GM19455 (cell line): ENCODE measurements around the gene COCH.
"Not testable (repeated sequence)": the region's sequence is repeated elsewhere in the genome, so short reads cannot be mapped to it uniquely, and the experiment has no call there.

Experiments used
- ATAC-seq: cut with Tn5 transposase; IDR thresholded peaks from one replicate; pipeline ENCODE4 v1.9.1; 2021; ENCODE audit not compliant: unreplicated experiment

Gene COCH

GRCh38 chr14:30921305-30921704 is 46.9 kb downstream of the COCH start:
- ATAC-seq = no peak

GRCh38 chr14:30921788-30922187 is 47.4 kb downstream of the COCH start:
- no peak for ATAC-seq

GRCh38 chr14:30925254-30925653 is 50.9 kb downstream of the COCH start:
- no peak for ATAC-seq

GRCh38 chr14:30928462-30928861 is 54.1 kb downstream of the COCH start:
- ATAC-seq = no peak

- not testable (repeated sequence) for ATAC-seq
Observed at GRCh38 chr14:30933937-30934336, 59.6 kb downstream of the COCH start.

GRCh38 chr14:30935445-30935844 is 61.1 kb downstream of the COCH start:
- ATAC-seq = no peak

- no peak for ATAC-seq
Observed at GRCh38 chr14:30938617-30939016, 64.3 kb downstream of the COCH start.
